Activated CD8-positive, alpha-beta T cell treated with anti-CD3 and anti-CD28 coated beads for 36 hours (primary cell): ENCODE measurements around the gene UMAD1. TPM values are rescaled to one million over a fixed set of nuclear protein-coding genes. Genes with fewer than 3 reads are reported as not detected.

ENCODE experiments used
- ATAC-seq: fragments of 200-7000 bp; cut with Tn5 transposase; one replicate; pipeline ENCODE4 v1.10.0; 2021; ENCODE audit warnings: mild to moderate bottlenecking, moderate library complexity
- CTCF ChIA-PET: fragments of 350-600 bp; sonication (Branson Sonifier 250); formaldehyde crosslinking; loops from one replicate; lab custom pipeline; 2021; ENCODE audit warnings: antibody characterized with exemption; lab: Charles Lee
- POLR2A ChIA-PET: fragments of 350-600 bp; sonication (Branson Sonifier 250); formaldehyde crosslinking; loops from one replicate; lab custom pipeline; 2021; ENCODE audit warnings: antibody characterized with exemption; lab: Charles Lee
- DNase-seq: peaks from one replicate; pipeline ENCODE4 v3.0.0-alpha.2; 2020
- H3K27ac Mint-ChIP-seq: one replicate; pipeline ENCODE4 v1.8.0; 2021; ENCODE audit warnings: mild to moderate bottlenecking, mixed read lengths
- H3K27me3 Mint-ChIP-seq: one replicate; pipeline ENCODE4 v1.8.0; 2021; ENCODE audit warnings: mixed read lengths
- H3K36me3 Mint-ChIP-seq: one replicate; pipeline ENCODE4 v1.8.0; 2021; ENCODE audit warnings: low read depth, mixed read lengths
- H3K4me1 Mint-ChIP-seq: one replicate; pipeline ENCODE4 v1.8.0; 2021; ENCODE audit warnings: low read depth, mixed read lengths
- H3K4me3 Mint-ChIP-seq: one replicate; pipeline ENCODE4 v1.8.0; 2021; ENCODE audit warnings: mild to moderate bottlenecking, moderate library complexity, mixed read lengths
- H3K9me3 Mint-ChIP-seq: one replicate; pipeline ENCODE4 v1.8.0; 2021; ENCODE audit warnings: mixed read lengths
- intact Hi-C: fragments of 100-400 bp; cut with micrococcal nuclease; formaldehyde crosslinking; loops from one replicate; pipeline ENCODE4 v1.10.0; 2022
- total RNA-seq, 2 experiments: library from RNA; stranded (reverse); gene quantifications; one replicate each; pipeline ENCODE4 v1.2.3, GENCODE V29; 2021
- TF ChIP-seq, protein P1 (sequence below): fragments of 200-600 bp; IDR thresholded peaks from one replicate; pipeline ENCODE4 v1.8.0; 2022; ENCODE audit warnings: antibody characterized with exemption, mild to moderate bottlenecking

Gene UMAD1
- total RNA-seq, 2 experiments from 2014 or later, result 10.1 to 11.1 TPM

DNA sequence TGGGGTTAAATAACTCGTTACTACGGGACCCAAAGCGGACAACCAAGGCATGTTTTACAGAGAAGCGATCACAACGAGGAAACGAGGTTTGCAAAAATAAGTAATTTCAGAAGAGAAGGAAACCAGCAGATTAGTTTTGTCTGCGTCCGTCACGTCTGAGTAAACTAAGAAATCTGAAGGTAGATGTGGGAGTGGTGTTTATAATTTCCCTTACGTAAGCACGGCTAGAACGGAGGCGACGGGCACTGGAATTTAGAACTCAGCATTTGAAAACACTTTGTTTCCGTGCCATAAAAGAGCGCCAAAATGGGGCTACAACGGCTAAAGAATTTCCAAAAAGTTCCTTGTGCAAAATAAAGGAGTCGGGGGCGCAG lies 718 bp upstream of the UMAD1 start:
- TF ChIP-seq, protein P1, sequence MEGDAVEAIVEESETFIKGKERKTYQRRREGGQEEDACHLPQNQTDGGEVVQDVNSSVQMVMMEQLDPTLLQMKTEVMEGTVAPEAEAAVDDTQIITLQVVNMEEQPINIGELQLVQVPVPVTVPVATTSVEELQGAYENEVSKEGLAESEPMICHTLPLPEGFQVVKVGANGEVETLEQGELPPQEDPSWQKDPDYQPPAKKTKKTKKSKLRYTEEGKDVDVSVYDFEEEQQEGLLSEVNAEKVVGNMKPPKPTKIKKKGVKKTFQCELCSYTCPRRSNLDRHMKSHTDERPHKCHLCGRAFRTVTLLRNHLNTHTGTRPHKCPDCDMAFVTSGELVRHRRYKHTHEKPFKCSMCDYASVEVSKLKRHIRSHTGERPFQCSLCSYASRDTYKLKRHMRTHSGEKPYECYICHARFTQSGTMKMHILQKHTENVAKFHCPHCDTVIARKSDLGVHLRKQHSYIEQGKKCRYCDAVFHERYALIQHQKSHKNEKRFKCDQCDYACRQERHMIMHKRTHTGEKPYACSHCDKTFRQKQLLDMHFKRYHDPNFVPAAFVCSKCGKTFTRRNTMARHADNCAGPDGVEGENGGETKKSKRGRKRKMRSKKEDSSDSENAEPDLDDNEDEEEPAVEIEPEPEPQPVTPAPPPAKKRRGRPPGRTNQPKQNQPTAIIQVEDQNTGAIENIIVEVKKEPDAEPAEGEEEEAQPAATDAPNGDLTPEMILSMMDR, result no peak
- H3K27ac Mint-ChIP-seq, result peak overlapping the region; percentile 99
- ChIA-PET POLR2A (interaction anchor here (0.6 to 2.7 kb wide), 12 partner anchors 22 to 486 kb away, joined by 3 to 11 read pairs (median 4); partner anchors contain the start of gene RPA3), CTCF (interaction anchor here (1.2 kb wide), 2 partner anchors 72 to 124 kb away, joined by 3 read pairs; no protein-coding TSS in a partner anchor)
- H3K9me3 Mint-ChIP-seq, result no peaks in the 10 kb centered on the region
- intact Hi-C loops, result loop anchor here (5.0 to 10.0 kb wide), 2 partner anchors 73 to 355 kb away; partner anchors contain the start of gene MIOS
- peaks cover 46% of the 10 kb centered on the region for H3K36me3 Mint-ChIP-seq
- H3K4me1 Mint-ChIP-seq, result peaks cover 37% of the 10 kb centered on the region
- no peaks in the 10 kb centered on the region for H3K27me3 Mint-ChIP-seq
- DNase-seq (peak; percentile 71), ATAC-seq (peak; percentile 17)
- peak overlapping the region; percentile 89 for H3K4me3 Mint-ChIP-seq

DNA sequence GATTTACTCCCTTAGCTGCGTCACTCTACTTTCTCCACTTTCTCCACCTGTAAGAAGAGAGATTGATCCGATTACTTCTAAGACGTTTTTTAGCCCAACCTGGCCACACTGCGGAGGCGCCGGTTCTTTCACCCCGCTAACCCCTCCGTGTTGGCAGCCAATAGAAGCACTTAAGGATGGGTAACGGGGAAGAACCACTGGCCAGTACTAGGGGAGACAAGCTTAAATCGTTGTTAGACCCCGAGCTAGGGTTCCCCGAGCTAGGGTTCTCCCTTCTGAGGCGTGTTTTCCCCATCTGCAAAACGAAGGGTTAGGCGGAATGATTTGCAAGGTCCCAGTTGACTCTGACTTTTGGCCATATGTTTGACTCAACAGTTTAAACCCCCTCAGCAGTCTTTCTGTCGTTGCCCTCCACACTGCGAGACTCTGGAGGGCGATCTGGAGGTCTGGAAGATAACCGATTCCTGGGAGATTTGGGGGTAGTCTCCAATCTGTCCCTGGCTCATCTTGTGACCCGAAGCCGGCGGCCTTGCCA lies 644 bp downstream of the UMAD1 start:
- peak overlapping the region; percentile 89 for H3K4me3 Mint-ChIP-seq
- ChIA-PET CTCF (interaction anchor here (0.6 to 2.0 kb wide), 7 partner anchors 25 to 490 kb away, joined by 3 to 12 read pairs (median 3); no protein-coding TSS in a partner anchor), POLR2A (interaction anchor here (0.7 to 2.7 kb wide), 15 partner anchors 11 to 557 kb away, joined by 3 to 11 read pairs (median 4); partner anchors contain the start of gene RPA3)
- intact Hi-C loops, result loop anchor here (5.0 to 10.0 kb wide), 2 partner anchors 74 to 354 kb away; partner anchors contain the start of gene MIOS
- no peaks in the 10 kb centered on the region for H3K27me3 Mint-ChIP-seq
- DNase-seq (no peak), ATAC-seq (peak; percentile 8)
- H3K36me3 Mint-ChIP-seq, result peaks cover 49% of the 10 kb centered on the region
- H3K4me1 Mint-ChIP-seq, result peaks cover 42% of the 10 kb centered on the region
- H3K27ac Mint-ChIP-seq, result peak overlapping the region; percentile 99
- peaks cover 5% of the 10 kb centered on the region for H3K9me3 Mint-ChIP-seq
- TF ChIP-seq, protein P1, result no peak

DNA sequence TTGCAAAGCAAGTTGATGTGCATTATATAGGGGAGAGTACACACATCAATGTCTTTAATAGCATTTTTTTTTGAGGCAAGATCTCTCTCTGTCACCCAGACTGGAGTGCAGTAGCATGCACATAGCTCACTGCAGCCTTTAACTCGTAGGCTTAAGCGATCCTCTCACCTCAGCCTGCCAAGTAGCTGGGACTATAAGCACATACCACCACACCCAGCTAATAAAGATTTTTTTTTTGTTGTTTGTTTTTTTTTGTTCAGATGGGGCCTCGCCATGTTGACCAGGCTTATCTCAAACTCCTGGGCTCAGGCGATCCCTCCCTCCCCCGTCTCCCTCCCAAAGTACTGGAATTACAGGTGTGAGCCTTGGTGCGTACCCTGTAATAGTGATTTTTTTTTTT lies 1.5 kb downstream of the UMAD1 start:
- Mint-ChIP-seq H3K27me3 (no peaks in the 10 kb centered on the region), H3K36me3 (peaks cover 52% of the 10 kb centered on the region), H3K27ac (peak overlapping the region; percentile 99), H3K4me1 (peaks cover 44% of the 10 kb centered on the region), H3K4me3 (peak overlapping the region; percentile 89), H3K9me3 (peaks cover 5% of the 10 kb centered on the region)
- ATAC-seq, result no peak
- POLR2A ChIA-PET, result interaction anchor here (0.7 to 1.7 kb wide), 3 partner anchors 10 to 38 kb away, joined by 3 to 4 read pairs (median 4); no protein-coding TSS in a partner anchor
- TF ChIP-seq, protein P1, result no peak
- intact Hi-C loops, result loop anchor here (5.0 to 10.0 kb wide), 2 partner anchors 75 to 353 kb away; partner anchors contain the start of gene MIOS
- CTCF ChIA-PET, result interaction anchor here (0.6 to 2.0 kb wide), 6 partner anchors 24 to 541 kb away, joined by 3 to 12 read pairs (median 3); no protein-coding TSS in a partner anchor
- no peak for DNase-seq

DNA sequence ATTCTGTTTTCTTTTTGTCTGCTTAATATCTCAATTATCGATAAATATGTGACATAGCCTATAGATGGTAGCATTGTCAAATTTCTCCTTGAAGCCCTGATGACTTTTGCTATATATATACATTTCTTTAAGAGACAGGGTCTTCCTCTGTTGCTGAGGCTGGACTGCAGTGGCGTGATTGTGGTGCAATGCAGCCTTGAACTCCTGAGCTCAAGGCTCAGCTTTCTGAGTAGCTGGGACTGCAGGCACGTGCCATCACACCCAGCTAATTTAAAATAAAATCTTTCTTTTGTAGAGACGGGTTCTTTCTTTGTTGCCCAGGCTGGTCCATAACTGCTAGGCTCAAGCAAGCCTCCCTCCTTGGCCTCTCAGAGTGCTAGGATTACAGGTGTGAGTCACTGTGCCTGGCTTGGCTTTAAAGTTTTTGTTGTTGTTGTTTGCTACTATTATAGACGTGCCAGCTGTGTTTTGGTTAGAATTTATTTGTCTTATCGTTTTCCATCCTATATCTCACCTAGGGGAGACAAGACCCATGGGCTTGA lies 7.0 kb downstream of the UMAD1 start:
- ATAC-seq, result no peak
- DNase-seq, result no peak
- ChIA-PET POLR2A (no interaction called here), CTCF (interaction anchor here (1.1 kb wide), 1 partner anchor 543 kb away, joined by 3 read pairs; no protein-coding TSS in a partner anchor)
- no peaks in the 10 kb centered on the region for H3K27me3 Mint-ChIP-seq
- peaks cover 5% of the 10 kb centered on the region for H3K9me3 Mint-ChIP-seq
- TF ChIP-seq, protein P1, result no peak
- H3K4me3 Mint-ChIP-seq, result no peak overlapping the region
- peaks cover 55% of the 10 kb centered on the region for H3K4me1 Mint-ChIP-seq
- intact Hi-C loops, result loop anchor here (10.0 kb wide), 1 partner anchor 347 kb away; no protein-coding TSS in a partner anchor
- peaks cover 29% of the 10 kb centered on the region for H3K36me3 Mint-ChIP-seq
- no peak overlapping the region for H3K27ac Mint-ChIP-seq
